IMR-90 (cell line): ENCODE results near the gene DPEP3.

ENCODE experiments used
- CTCF ChIP-seq: conservative IDR thresholded peaks from 2 replicates; pipeline ENCODE4 v1.5.1; 2012; ENCODE audit warnings: mild to moderate bottlenecking, low read depth, low read length, improper control_type of control experiment
- MAZ ChIP-seq: IDR thresholded peaks from 2 replicates; pipeline ENCODE4 v1.6.1; 2012; ENCODE audit warnings: low read depth, mild to moderate bottlenecking, low read length, improper control_type of control experiment, moderate library complexity, borderline replicate concordance
- POLR2A ChIP-seq: IDR thresholded peaks from 2 replicates; pipeline ENCODE4 v1.6.1; 2012; ENCODE audit warnings: mild to moderate bottlenecking, low read depth, low read length

GRCh38 chr16:67995423-67995822, 15.1 kb upstream of the DPEP3 start:
- TF ChIP-seq CTCF (no peak), MAZ (no peak), POLR2A (no peak)
